ENCODE measurements around the gene LMO4.

The LMO4 gene

GRCh38 chr1:87300628-87301027, 28.1 kb upstream of the LMO4 start:
- Histone ChIP-seq H3K9me3 (no peaks in the 10 kb centered on the region), H3K4me3 (ENCODE audit: low read depth in 1 of 2, low read length in 1 of 2) (no peak overlapping the region), H3K36me3 (no peaks in the 10 kb centered on the region), H3K4me1 (ENCODE audit: control insufficient read depth in 1 of 2, insufficient read depth in 1 of 2, low read depth in 1 of 2, low read length in 1 of 2) (peaks cover 13 to 21% of the 10 kb centered on the region in 2 experiments), H3K27me3 (peaks cover 12% of the 10 kb centered on the region), H3K27ac (no peak overlapping the region)
- no peak for TF ChIP-seq CTCF (IDR thresholded peaks at IDR 0.05)

DNA sequence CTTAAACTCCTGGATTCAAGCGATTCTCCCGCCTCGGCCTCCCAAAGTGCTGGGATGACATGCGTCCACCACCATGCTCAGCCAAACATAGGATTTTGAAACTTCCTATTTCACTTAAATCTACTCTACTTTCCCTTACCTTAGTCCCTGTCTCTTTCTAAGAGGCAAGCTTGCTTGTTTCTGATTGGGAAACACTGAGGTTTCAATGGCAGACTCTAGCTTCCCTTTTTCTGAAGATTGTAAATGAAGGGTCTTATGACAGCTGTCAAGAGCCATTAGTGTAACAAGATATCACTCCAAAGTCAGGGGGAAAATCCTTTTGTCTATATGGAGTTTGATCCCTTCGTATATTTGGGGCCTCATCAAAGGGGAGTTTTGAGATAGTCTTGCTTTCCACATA, 23.5 kb upstream of the LMO4 start:
- no peak overlapping the region for H3K4me3 ChIP-seq (ENCODE audit: low read depth in 1 of 2, low read length in 1 of 2)
- no peaks in the 10 kb centered on the region for H3K9me3 ChIP-seq
- peak overlapping the region; percentile 57 for H3K27ac ChIP-seq
- TF ChIP-seq CTCF (IDR thresholded peaks at IDR 0.05): no peak
- no peaks in the 10 kb centered on the region for H3K27me3 ChIP-seq
- no peaks in the 10 kb centered on the region for H3K36me3 ChIP-seq
- peaks cover 15 to 23% of the 10 kb centered on the region in 2 experiments for H3K4me1 ChIP-seq (ENCODE audit: control insufficient read depth in 1 of 2, insufficient read depth in 1 of 2, low read depth in 1 of 2, low read length in 1 of 2)

DNA sequence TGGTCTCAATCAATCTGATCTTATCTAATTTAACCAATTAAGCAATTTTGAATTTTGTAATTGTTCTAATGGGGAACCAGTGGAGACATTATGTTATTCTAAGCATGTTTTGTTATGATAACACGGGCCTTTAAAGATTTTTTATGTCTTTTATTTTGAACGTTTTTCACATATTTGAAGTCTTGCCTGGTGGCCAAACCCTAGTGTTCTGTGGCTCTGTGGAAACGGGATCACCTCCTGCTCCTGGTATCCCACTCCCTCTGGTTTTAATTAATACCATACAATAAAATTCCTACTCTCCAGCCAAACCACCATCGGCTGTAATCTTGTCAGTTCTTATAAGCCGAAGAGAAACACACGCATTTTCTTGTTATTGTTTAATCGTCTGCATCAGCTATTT, 22.9 kb upstream of the LMO4 start:
- Histone ChIP-seq H3K27me3 (no peaks in the 10 kb centered on the region), H3K4me3 (ENCODE audit: low read depth in 1 of 2, low read length in 1 of 2) (no peak overlapping the region), H3K36me3 (no peaks in the 10 kb centered on the region), H3K4me1 (ENCODE audit: control insufficient read depth in 1 of 2, insufficient read depth in 1 of 2, low read depth in 1 of 2, low read length in 1 of 2) (peaks cover 15 to 23% of the 10 kb centered on the region in 2 experiments), H3K9me3 (no peaks in the 10 kb centered on the region), H3K27ac (no peak overlapping the region)
- no peak for TF ChIP-seq CTCF (IDR thresholded peaks at IDR 0.05)

DNA sequence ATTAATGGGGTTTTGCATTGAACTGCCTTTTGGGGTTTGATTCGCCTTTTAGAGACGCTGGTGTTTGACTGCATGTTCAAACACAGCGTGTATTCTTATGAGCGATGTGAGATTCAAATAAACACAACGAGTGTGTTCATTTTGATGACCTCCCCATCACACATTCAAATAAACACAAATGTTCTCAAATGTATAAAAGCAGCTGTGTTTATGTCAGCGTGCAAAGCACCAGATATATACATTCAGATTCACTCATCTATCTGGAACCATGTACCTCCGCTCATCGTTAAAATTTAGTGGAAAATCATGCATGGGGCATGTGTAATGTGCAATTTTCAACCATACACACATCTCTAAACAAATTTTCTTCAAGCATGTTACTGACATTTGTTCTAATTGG, 21.4 kb upstream of the LMO4 start:
- H3K36me3 ChIP-seq: no peaks in the 10 kb centered on the region
- no peak for TF ChIP-seq CTCF (IDR thresholded peaks at IDR 0.05)
- peaks cover 9 to 15% of the 10 kb centered on the region in 2 experiments for H3K4me1 ChIP-seq (ENCODE audit: control insufficient read depth in 1 of 2, insufficient read depth in 1 of 2, low read depth in 1 of 2, low read length in 1 of 2)
- H3K4me3 ChIP-seq (ENCODE audit: low read depth in 1 of 2, low read length in 1 of 2): no peak overlapping the region
- no peak overlapping the region for H3K27ac ChIP-seq
- no peaks in the 10 kb centered on the region for H3K27me3 ChIP-seq
- H3K9me3 ChIP-seq: no peaks in the 10 kb centered on the region

DNA sequence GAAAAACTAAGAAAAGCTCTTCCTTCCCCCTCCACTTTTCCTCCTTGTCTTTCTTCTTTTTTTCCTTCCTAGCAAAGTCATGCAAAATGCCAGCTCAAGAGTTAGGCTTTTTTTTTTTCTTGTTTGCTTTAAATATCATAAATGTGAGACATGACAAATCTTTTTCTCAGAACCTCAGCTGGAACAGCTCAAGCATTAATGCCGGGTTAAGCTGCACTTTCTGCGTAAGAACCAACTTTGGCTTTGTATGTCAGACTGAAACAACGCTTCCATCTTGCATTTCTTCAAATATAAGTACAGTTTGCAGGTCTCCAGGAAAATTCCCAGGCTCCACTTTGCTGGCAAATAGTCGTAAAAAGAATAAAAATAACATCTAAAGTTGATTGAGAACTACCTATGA, 20.7 kb upstream of the LMO4 start:
- Histone ChIP-seq H3K27me3 (no peaks in the 10 kb centered on the region), H3K4me1 (ENCODE audit: control insufficient read depth in 1 of 2, insufficient read depth in 1 of 2, low read depth in 1 of 2, low read length in 1 of 2) (peaks cover 9 to 15% of the 10 kb centered on the region in 2 experiments), H3K9me3 (no peaks in the 10 kb centered on the region), H3K36me3 (no peaks in the 10 kb centered on the region), H3K4me3 (ENCODE audit: low read depth in 1 of 2, low read length in 1 of 2) (no peak overlapping the region), H3K27ac (no peak overlapping the region)
- TF ChIP-seq CTCF (IDR thresholded peaks at IDR 0.05): no peak

DNA sequence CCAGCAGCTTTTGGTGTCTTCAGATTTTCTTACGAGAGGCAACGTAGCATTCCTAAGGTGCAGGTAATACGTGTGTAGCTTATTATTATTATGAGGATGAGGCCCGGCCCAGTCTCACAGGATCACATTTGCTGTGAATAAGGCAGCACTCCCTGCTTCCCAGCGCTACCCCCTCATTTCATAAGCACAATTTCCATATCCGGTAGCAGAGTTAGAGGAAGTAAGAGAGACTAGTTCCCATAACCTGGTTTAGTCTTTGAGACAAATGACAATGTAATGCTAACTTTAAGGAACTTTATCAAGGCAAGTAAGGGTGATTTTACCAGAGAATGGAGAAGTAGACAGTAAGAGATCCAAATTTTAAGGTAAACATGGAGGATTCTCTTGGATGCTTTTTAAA, 14.6 kb upstream of the LMO4 start:
- Histone ChIP-seq H3K4me1 (ENCODE audit: control insufficient read depth in 1 of 2, insufficient read depth in 1 of 2, low read depth in 1 of 2, low read length in 1 of 2) (peaks cover 12 to 17% of the 10 kb centered on the region in 2 experiments), H3K27me3 (no peaks in the 10 kb centered on the region)

More for the DNA sequence above, 14.6 kb upstream of the LMO4 start:
- TF ChIP-seq CTCF (IDR thresholded peaks at IDR 0.05): no peak
- Histone ChIP-seq H3K36me3 (no peaks in the 10 kb centered on the region), H3K27ac (peak overlapping the region; percentile 63), H3K4me3 (ENCODE audit: low read depth in 1 of 2, low read length in 1 of 2) (no peak overlapping the region), H3K9me3 (no peaks in the 10 kb centered on the region)

Measured in neutrophil (primary cell).